ENCODE results near the gene ACTL6B. TPM values are rescaled to one million over a fixed set of nuclear protein-coding genes. Genes with fewer than 3 reads are reported as not detected.
A peak's percentile ranks its signal among the peaks of the same experiment; 100 is the strongest.

Gene ACTL6B
- total and polyA plus RNA-seq, 2 of the 8 experiments (the other 6 are each of a cell fraction or from before 2014, with no cell fraction given): 2.1 to 4.5 TPM

- peak in 1 of 2 experiments; percentile 54; a peak in 1 of 3 replicates for TF ChIP-seq POLR2A (IDR thresholded peaks at IDR 0.05; ENCODE audit: control extremely low read depth in 1 of 2, low read depth in 2 of 2, low read length in 2 of 2)
- no peak for TF ChIP-seq POLR2AphosphoS5 (IDR thresholded peaks at IDR 0.05; ENCODE audit: low read depth, low read length)
- peak; percentile 33; the same call in 1 of the 2 replicates for TF ChIP-seq TAF1 (IDR thresholded peaks at IDR 0.05; ENCODE audit: low read depth, low read length)
- TF ChIP-seq EP300 (IDR thresholded peaks at IDR 0.05; ENCODE audit: borderline replicate concordance in 1 of 2, low read depth in 2 of 2, low read length in 2 of 2): no peak
These were observed 37.3 kb upstream of the ACTL6B start (continued) for GRCh38 chr7:100693312-100694097.

Data from H1 (cell line).